H1 (cell line): ENCODE results near the gene COL4A2.

Experiments
- CBX5 ChIP-seq: fragments of 300-800, 300-1000 bp; sonication (generic); IDR thresholded peaks from 2 replicates; pipeline ENCODE4 v1.7.1; 2016; ENCODE audit warnings: antibody characterized with exemption, low read length, low read depth
- EP300 ChIP-seq, 2 experiments: IDR thresholded peaks; 1 replicate in 1 of 2; 2 replicates in 1 of 2; pipeline ENCODE4 v1.6.1; 2011 to 2012; ENCODE audit warnings: low read depth in 2 of 2, low read length in 2 of 2, mild to moderate bottlenecking in 2 of 2, borderline replicate concordance in 1 of 2, inconsistent platforms in 1 of 2, moderate library complexity in 1 of 2
- POLR2A ChIP-seq, 2 experiments: IDR thresholded peaks; 1 replicate in 1 of 2; 2 replicates in 1 of 2; pipeline ENCODE4 v1.6.1; 2011; ENCODE audit warnings: low read depth in 2 of 2, low read length in 2 of 2, mild to moderate bottlenecking in 2 of 2; ENCODE audit errors: control extremely low read depth in 1 of 2
- POLR2AphosphoS5 ChIP-seq: IDR thresholded peaks from 2 replicates; pipeline ENCODE4 v1.6.1; 2011; ENCODE audit warnings: low read depth, low read length
- POU5F1 ChIP-seq: IDR thresholded peaks from 2 replicates; pipeline ENCODE4 v1.6.1; 2011; ENCODE audit warnings: low read depth, mild to moderate bottlenecking, low read length, moderate library complexity
- TBP ChIP-seq: IDR thresholded peaks from 2 replicates; pipeline ENCODE4 v1.6.1; 2011; ENCODE audit warnings: low read depth, low read length, improper control_type of control experiment
- ZNF274 ChIP-seq: IDR thresholded peaks from 2 replicates; pipeline ENCODE4 v1.7.0; 2012; ENCODE audit warnings: low read length, borderline replicate concordance; ENCODE audit errors: extremely low read depth
- TF ChIP-seq, protein P1 (sequence below), 3 experiments: IDR thresholded peaks; 1 replicate in 2 of 3; 2 replicates in 1 of 3; pipeline versions ENCODE4 v1.5.1 to v1.6.1; 2011; ENCODE audit warnings: low read length in 3 of 3, mild to moderate bottlenecking in 3 of 3, inconsistent platforms in 2 of 3, low read depth in 1 of 3, moderate library complexity in 1 of 3; ENCODE audit not compliant: insufficient read depth in 1 of 3; ENCODE audit errors: control extremely low read depth in 1 of 3

DNA sequence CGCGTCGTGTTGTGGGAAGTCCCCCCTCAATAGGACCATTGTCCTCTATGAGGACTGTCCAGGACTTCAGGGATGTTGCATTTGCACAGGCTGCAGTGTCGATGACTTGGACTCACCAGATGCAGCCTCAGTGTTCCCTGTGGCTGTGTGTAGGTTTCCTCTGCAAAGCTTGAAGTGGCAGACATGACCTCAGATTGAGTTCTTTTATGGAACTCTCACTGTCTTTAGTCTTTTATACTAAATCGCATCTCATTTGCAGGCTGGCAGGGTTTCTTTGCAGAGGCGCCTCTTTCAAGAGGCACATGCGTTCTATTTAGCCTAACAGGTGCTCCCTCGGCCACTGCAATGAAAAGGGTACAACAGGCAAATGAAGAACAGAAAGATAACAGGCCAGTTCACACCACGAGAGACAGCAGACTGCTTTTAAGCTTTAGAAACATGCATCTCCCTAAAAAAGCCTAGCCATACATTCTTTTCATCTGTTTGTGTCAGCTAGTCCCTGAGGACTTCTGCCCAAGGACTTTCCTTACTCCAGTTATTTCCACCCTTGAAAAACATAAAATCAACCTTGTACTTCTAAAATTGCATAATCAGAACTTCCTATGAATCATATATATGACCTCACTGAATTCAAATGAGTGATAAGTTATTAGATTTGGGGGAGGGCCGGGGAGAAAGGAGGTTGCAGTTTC, 136.0 kb downstream of the COL4A2 start:
- TF ChIP-seq TBP (no peak), CBX5 (no peak), EP300 (IDR thresholded peaks at IDR 0.05; ENCODE audit: borderline replicate concordance in 1 of 2, low read depth in 2 of 2, low read length in 2 of 2) (no peak), POLR2AphosphoS5 (no peak), ZNF274 (no peak), POU5F1 (no peak), POLR2A (IDR thresholded peaks at IDR 0.05; ENCODE audit: control extremely low read depth in 1 of 2, low read depth in 2 of 2, low read length in 2 of 2) (no peak)
- TF ChIP-seq, protein P1, sequence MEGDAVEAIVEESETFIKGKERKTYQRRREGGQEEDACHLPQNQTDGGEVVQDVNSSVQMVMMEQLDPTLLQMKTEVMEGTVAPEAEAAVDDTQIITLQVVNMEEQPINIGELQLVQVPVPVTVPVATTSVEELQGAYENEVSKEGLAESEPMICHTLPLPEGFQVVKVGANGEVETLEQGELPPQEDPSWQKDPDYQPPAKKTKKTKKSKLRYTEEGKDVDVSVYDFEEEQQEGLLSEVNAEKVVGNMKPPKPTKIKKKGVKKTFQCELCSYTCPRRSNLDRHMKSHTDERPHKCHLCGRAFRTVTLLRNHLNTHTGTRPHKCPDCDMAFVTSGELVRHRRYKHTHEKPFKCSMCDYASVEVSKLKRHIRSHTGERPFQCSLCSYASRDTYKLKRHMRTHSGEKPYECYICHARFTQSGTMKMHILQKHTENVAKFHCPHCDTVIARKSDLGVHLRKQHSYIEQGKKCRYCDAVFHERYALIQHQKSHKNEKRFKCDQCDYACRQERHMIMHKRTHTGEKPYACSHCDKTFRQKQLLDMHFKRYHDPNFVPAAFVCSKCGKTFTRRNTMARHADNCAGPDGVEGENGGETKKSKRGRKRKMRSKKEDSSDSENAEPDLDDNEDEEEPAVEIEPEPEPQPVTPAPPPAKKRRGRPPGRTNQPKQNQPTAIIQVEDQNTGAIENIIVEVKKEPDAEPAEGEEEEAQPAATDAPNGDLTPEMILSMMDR (IDR thresholded peaks at IDR 0.05; ENCODE audit: control extremely low read depth in 1 of 3, insufficient read depth in 1 of 3, low read depth in 1 of 3, low read length in 3 of 3): no peak
